AG04450 (cell line): ENCODE results near the gene TNRC6C. TPM values are rescaled to one million over a fixed set of nuclear protein-coding genes. Genes with fewer than 3 reads are reported as not detected.

Experiments used
- CTCF ChIA-PET: fragments of 300-600, 350-600 bp; formaldehyde crosslinking; extraction: SDS; loops from one replicate; lab custom pipeline; 2022; ENCODE audit warnings: antibody characterized with exemption, inconsistent platforms; lab: Charles Lee
- POLR2A ChIA-PET: fragments of 350-600 bp; formaldehyde crosslinking; extraction: SDS; loops from one replicate; lab custom pipeline; 2021; ENCODE audit warnings: antibody characterized with exemption, inconsistent platforms; lab: Yijun Ruan, JAX
- DNase-seq: peaks from one replicate; pipeline ENCODE4 v3.0.0-alpha.2; 2011; ENCODE audit warnings: low read depth, low spot score
- H3K27ac ChIP-seq: one replicate; pipeline ENCODE4 v1.5.1; 2012; ENCODE audit warnings: low read depth, low read length, control low read depth
- H3K27me3 ChIP-seq: one replicate; pipeline ENCODE4 v1.6.0; 2012; ENCODE audit warnings: low read length; ENCODE audit not compliant: control insufficient read depth, insufficient read depth
- H3K4me3 ChIP-seq: 2 replicates; pipeline ENCODE4 v1.5.1; 2011; ENCODE audit warnings: mild to moderate bottlenecking, low read depth, low read length, control low read depth
- H3K9me3 ChIP-seq: 2 replicates; pipeline ENCODE4 v1.5.1; 2012; ENCODE audit warnings: low read length; ENCODE audit not compliant: control insufficient read depth, insufficient read depth
- polyA plus RNA-seq: library from polyadenylated mRNA; depleted of rRNA; stranded (reverse); fragments of >200 nt; gene quantifications from 2 replicates; pipeline ENCODE4 v1.2.3, GENCODE V29; 2011
- TF ChIP-seq, protein P1 (sequence below): IDR thresholded peaks from 2 replicates; pipeline ENCODE4 v1.5.1; 2011; ENCODE audit warnings: low read depth, low read length, control low read depth, inconsistent platforms

Gene TNRC6C
- polyA plus RNA-seq, 1 experiment = 1.2 TPM

DNA sequence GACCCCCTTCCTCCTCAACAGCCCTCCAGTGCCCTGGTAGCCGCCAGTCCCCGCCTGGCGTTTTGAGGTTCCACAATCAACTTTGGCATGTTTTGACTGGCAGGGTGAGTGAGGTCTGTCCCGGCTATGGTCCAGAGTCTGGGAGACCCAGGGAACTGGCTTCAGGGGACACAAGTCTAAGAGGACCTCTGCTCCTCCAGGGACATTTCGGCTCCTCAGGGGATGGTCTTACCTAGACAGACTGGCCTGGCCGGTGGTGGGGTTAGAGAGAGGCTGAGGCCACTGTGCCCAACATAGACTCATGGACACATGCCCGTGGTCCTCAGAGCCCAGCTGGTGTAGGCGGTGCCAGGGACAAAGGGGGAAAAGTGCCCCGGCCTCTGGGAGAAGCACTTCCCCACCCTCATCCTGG, 174.3 kb downstream of the TNRC6C start:
- no peak overlapping the region for H3K27ac ChIP-seq
- ChIA-PET CTCF (no interaction called here), POLR2A (no interaction called here)
- peaks cover 4% of the 10 kb centered on the region; the same call in 1 of the 2 replicates for H3K9me3 ChIP-seq
- no peak for DNase-seq
- H3K27me3 ChIP-seq = peaks cover 39% of the 10 kb centered on the region
- H3K4me3 ChIP-seq = no peak overlapping the region
- TF ChIP-seq, protein P1, sequence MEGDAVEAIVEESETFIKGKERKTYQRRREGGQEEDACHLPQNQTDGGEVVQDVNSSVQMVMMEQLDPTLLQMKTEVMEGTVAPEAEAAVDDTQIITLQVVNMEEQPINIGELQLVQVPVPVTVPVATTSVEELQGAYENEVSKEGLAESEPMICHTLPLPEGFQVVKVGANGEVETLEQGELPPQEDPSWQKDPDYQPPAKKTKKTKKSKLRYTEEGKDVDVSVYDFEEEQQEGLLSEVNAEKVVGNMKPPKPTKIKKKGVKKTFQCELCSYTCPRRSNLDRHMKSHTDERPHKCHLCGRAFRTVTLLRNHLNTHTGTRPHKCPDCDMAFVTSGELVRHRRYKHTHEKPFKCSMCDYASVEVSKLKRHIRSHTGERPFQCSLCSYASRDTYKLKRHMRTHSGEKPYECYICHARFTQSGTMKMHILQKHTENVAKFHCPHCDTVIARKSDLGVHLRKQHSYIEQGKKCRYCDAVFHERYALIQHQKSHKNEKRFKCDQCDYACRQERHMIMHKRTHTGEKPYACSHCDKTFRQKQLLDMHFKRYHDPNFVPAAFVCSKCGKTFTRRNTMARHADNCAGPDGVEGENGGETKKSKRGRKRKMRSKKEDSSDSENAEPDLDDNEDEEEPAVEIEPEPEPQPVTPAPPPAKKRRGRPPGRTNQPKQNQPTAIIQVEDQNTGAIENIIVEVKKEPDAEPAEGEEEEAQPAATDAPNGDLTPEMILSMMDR = no peak

- Histone ChIP-seq H3K4me3 (no peak overlapping the region), H3K9me3 (peaks cover 4% of the 10 kb centered on the region; the same call in 1 of the 2 replicates), H3K27ac (no peak overlapping the region), H3K27me3 (peaks cover 35% of the 10 kb centered on the region)
- ChIA-PET CTCF (no interaction called here), POLR2A (no interaction called here)
- TF ChIP-seq, protein P1 = no peak
- DNase-seq = no peak
Measured at GRCh38 chr17:78133179-78133951, 174.9 kb downstream of the TNRC6C start.

DNA sequence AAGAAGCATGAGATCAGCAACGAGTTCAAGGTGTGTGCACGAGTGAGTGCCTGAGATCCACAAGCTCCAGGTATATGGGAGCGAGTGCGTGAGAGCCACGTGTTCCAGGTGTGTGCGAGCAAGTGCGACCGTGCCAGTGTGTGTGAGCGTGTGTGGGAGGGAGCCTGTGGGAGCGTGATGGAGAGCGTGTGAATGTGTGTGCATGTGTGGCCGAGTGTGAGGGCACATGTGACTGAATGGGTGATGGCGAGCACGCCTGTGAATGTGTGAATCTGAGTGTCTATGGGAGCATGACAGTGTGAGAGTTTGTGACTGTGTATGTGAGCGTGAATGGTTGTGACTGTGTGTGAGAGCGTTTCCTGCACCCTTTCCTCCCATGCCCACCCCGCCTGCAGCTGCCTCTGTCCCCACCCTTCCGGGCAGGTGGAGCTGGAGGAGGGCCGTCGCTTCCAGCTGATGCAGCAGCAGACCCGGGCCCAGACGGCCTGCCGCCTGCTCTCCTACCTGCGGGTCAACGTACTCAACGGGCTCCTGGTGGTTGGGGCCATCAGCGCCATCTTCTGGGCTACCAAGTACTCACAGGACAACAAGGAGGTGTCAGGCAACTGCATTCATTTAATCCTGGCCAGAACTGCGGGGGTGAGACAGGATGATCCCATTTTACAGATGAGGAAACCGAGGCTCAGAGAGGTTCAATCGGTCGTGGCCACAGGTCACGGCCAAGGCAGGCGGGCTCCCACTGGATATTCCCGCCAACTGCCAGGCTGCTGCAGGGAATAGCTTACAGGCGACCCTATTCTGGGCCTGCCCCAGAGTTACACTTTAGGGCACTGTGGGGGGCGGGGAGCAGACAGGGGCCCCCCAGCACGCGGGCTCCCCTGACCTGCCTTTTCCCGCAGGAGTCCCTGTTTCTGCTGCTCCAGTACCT, 175.7 kb downstream of the TNRC6C start:
- no peak overlapping the region for H3K27ac ChIP-seq
- ChIA-PET POLR2A (no interaction called here), CTCF (interaction anchor here (0.9 kb wide), 2 partner anchors 114 to 115 kb away, joined by 3 read pairs; no protein-coding TSS in a partner anchor)
- peaks cover 4% of the 10 kb centered on the region; the same call in 1 of the 2 replicates for H3K9me3 ChIP-seq
- H3K4me3 ChIP-seq = no peak overlapping the region
- TF ChIP-seq, protein P1 = peak; percentile 46
- no peak for DNase-seq
- peaks cover 35% of the 10 kb centered on the region for H3K27me3 ChIP-seq

DNA sequence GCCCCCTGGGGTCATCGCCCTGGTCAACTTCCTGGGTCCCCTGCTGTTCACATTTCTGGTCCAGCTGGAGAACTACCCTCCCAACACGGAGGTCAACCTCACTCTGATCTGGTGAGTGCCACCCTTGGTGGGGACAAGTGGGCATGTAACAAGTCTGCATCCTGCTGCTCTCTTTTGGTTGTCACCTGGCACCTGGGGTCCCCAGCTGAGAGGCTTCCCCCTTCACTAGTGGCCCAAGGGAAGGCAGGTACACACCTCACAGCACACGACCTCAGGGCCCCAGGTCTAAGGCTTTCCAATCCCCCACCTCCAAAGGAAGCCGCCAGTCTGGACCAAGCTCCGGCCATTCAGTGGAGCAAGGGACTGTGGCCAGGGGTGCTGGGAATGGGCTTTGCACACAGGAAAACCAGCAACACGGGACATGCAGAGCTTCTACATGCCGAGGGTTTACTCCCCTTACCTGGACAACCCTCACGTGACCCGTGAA, 176.4 kb downstream of the TNRC6C start:
- H3K27ac ChIP-seq = no peak overlapping the region
- H3K9me3 ChIP-seq = peaks cover 4% of the 10 kb centered on the region; the same call in 1 of the 2 replicates
- no peak for DNase-seq
- ChIA-PET CTCF (interaction anchor here (0.9 kb wide), 2 partner anchors 115 to 116 kb away, joined by 3 read pairs; no protein-coding TSS in a partner anchor), POLR2A (no interaction called here)
- peaks cover 35% of the 10 kb centered on the region for H3K27me3 ChIP-seq
- H3K4me3 ChIP-seq = no peak overlapping the region
- TF ChIP-seq, protein P1 = no peak
